ENCODE results near the gene GRID1.

Gene GRID1

DNA sequence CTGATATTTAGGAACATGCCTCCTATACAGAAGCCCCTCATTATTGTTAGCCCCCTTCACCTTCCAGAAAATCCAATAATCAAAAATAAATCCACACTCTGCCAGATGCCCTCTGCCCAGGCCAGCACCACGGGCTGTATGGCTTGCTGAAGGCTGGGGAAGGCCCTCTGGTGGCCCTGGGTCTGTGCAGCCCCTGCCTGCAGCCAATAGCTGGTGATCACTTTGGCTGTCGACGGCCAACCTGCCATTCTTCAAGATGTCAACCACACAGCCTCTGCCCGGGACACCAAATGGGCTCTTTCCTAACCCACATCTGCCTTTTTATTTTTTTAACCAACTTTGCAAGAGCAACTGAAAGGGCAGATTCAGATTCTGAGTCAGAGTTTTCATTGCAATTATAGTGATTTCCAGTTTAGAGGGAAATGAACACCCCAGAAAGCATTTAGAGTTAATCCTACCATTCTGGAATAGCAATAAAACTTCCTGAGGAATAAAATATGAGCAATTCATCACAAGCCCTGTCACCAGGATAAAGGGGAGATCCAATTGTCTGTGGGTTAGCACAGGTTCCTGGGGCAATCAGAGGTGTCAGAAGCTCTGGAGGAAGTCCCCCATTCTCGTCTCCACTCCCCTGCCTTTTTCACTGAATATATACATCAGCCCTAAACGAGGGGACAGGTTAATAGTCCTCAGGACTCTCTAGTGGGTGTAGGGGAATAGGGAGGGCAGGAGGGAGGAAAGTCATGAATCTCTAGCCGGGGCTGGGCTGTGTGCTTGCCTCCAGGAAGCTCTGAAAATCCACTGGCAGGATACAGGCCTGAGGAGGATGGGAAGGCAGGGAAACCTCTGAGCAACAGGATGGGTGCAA, 211.3 kb downstream of the GRID1 start:
- no peak for DNase-seq

- no peak for DNase-seq
These were observed 212.8 kb downstream of the GRID1 start for GRCh38 chr10:86153751-86154150.

DNA sequence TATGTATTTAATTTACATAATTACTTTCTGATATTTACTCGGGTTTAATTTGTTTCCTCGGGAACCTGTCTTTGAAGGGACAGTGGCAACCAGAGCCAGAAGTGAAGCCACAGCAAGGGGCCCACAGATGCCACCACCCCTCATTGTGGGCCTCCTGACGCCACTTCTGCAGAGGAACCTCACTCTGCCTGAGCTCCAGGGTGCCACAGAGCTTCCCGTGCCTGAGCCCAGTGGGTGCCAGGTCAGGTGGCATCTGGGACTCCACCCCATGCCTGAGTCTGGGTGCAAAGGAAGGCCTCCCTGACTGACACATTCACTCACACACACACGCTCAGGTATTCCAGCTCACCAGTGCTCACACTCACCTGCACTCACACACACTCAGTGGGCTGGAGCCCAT, 213.7 kb downstream of the GRID1 start:
- no peak for DNase-seq

DNA sequence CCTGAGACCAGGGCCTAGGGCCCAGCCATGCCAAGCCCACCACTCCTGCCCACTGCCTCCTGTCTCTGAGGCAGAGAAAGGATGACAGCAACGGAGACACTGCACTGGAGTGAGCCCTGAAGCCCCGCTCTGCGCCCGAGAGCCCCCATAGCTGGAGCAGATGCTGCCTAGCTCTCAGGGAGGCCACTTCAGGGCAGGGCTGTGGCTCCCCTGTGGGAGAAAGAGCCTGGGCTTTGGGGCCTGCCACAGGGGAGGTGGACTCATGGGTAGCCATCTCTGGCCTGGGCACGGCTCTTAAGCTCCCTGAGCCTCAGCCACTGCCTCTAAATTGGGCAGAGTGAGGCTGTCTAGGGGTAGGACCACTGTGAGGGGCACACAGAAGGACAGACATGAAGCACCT, 214.2 kb downstream of the GRID1 start:
- no peak for DNase-seq

DNA sequence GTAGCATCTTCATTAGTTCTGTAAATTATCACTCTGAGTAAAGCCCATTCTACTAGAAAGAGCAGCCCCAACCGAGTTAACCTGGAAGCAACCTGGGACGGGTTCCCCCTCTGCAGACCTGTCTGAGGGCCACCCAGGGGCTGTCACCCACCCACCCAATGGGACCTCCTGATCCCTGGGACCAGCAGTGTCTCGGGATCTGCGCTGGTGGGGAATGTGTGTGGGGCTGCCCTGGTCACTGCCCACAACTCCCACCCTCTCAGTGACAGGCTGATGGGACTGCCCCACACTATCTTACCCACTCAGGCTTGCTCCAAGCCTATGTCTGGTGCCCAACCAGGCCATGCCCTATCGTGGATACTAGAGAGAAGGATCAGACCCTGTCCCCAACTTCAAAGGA, 215.0 kb downstream of the GRID1 start:
- DNase-seq = no peak

- DNase-seq = no peak
These were observed 217.3 kb downstream of the GRID1 start for GRCh38 chr10:86149257-86149656.

- no peak for DNase-seq
These were observed 218.5 kb downstream of the GRID1 start for GRCh38 chr10:86148117-86148516.

DNA sequence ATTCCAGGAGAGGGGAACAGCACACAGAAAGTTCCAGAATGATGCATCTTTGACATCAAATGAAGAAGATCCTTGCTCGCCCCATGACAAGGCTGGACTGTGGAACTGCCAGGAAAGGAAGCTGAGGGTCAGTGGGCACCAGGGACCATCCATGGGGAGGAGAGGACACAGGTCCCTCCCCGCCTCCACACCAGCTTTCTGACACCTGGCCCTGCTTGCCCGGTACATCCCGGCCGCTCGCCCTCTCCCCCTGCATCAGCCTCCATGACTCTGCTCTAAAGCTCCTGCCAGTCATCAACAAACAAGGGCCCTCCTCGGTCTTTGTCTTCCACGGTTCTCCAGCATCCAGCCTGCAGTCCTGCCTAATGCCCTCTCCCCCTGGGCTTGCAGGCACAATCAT, 222.3 kb downstream of the GRID1 start:
- DNase-seq = no peak

- DNase-seq = no peak
These were observed 224.7 kb downstream of the GRID1 start for GRCh38 chr10:86141896-86142295.

- no peak for DNase-seq
These were observed 227.4 kb downstream of the GRID1 start for GRCh38 chr10:86139066-86139657.

DNA sequence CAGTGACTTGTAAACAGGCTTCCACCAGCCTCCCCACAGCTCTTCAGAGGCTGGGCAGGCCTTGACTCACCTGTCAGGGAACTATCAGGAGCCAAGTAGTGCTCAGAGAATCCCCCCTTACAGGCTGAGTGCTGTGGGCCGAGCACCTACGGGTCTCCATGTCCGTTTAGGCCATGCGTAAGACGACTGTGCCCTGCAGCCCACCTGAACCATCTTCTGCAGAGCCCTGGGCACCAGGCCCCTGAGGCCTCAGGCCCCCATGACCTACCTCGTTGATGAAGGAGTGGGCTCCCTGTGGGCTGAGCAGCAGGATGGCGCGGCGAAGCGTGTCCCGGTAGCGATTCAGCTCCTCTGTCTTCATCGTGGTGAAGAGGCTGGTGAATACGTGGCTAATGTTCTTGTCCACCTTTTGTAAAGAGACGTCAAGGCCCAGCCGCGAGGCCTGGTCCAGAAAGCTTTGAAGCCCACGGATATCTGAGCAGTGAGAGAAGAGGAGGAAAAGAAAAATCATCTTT, 228.0 kb downstream of the GRID1 start:
- no peak for DNase-seq

DNA sequence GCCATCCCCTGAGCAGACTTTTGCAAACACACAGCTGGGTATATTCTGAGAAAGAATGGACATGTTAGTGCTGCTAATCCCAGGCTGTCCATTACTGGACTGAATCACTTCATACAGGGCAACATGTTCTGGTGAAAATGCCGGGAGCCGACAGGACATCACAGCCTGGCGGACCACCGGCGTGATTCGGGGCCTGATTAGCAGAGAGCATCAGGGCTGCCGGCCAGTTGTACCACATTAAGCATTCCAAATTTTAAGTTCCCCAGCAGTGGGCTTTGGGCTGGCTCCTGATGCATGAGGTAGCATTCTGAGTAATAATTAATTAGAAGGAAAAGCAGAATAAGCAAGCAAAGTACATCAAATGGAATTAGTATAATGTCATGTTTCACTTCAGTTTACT, 229.0 kb downstream of the GRID1 start:
- DNase-seq = no peak

DNA sequence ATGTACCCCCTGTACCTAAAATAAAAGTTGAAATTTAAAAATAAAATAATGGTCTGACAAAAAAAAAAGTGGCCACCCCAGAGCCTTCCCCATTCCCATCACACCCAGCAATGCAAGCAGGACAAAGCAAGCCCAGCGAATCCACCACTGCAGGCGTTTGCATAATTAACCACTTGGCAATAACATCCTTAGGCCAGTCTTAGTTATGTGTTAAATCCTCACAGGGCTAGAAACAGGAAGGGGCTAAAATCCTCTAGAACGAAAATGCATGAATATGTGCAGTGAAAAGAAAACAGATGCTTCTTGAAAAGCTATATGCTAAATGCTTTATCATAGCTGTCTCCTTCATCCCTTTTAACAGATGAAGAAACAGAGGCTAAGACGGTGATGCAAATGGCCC, 229.7 kb downstream of the GRID1 start:
- DNase-seq = no peak

GRCh38 chr10:86135191-86135590, 231.4 kb downstream of the GRID1 start:
- no peak for DNase-seq

GRCh38 chr10:86130737-86131475, 235.7 kb downstream of the GRID1 start:
- DNase-seq = no peak

DNA sequence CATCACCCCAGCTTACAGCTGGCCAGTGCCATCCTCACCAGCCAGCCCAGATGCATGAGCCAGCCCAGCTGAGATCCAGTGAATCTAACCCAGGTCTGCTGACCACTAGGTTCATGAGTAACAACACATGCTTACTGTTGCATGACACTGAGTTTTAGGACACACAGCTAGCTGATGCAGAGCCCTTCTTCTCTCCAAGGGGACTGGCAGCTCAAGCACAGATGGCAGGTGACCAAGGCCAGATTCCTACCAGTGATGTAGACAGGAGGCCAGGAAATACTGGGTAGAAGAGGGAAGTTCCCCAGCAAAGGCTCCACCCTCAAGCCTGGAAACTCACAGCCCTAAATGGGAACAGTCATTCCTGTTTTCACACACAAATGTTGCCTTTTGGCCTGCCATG, 236.6 kb downstream of the GRID1 start:
- no peak for DNase-seq

DNA sequence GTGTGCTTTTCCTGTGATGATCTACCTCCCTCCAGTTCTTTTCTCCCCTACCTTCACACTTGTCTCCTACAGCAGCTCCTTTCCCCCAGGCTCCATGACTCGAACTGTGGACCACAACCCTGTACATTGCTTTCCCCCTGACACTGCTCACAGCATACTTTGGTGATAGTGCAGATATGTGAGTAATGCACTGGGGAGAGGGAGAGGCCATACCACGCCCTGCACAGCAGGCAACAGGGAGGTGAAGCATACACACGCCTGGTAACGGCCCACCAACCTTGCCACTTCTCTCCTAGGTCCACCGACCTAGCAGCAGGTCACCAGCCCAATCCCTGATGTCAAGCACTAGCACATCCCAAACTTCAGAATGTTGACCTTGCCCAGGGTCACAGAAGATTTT, 238.2 kb downstream of the GRID1 start:
- DNase-seq = no peak

DNA sequence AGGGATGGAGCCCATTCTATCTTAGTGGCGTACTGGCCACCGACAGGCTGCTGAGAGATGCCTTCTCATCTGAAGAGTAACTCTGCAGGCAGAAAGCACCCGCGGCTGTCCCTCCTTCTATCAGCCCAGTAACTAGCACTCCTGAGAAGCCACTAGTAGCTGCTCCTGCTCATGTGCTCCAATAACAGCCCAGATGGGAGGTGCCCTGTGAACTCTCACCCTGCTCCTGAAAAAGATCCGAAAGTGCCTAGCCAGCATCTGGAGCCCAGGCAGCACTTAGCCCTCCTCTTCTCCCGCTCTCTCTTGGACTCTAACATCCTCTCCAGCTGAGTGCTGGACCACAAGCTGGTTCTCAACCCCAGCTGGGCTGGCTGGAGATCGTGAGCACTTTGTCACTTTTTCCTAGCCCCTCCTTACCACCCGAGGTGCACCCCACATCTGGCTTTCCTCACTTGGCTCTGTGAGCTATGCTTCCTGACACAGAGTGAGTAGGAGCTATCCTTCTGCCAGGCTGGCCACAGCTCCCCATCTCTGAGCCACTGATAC, 239.2 kb downstream of the GRID1 start:
- DNase-seq = no peak

GRCh38 chr10:86124734-86125133, 241.9 kb downstream of the GRID1 start:
- DNase-seq = no peak

DNA sequence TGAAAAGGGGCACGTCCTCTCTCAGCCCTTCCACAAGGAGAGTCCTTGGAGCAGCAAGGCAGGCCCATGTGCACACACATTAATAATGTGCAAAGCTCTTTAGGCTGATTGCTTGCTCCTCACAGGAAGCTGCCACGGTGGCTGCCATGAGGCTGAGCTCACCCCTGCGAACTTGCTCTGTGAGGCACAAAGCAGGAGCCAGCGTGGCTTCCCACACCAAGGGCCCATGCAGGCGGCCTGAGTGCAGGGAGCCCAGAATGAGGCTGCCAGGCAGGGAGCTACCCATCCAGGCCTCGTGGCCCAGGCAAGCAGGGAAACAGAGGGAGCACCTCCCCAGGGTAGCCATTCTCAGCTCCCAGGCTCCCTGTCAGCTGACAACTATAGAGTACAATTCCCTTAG, 242.9 kb downstream of the GRID1 start:
- no peak for DNase-seq

DNA sequence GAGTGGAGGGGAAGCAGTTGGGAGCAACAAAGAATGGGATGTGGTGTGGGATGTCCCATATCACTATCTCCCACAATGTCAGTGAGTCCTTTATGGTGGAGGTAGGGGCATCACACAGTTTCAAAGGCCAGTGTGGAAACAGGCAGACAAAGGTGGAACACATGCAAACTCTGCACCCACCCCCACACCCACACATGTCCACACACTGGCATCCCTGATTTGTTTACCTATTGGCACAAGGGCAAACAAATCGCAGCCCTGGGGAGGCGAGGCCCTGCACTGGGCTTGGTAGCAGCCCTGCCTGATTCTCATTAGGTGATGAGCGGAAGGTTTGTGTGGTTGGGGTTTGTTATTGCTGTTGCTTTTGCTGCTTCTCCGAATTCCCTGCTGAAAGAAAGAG, 243.3 kb downstream of the GRID1 start:
- no peak for DNase-seq

GRCh38 chr10:86122646-86123045, 243.9 kb downstream of the GRID1 start:
- no peak for DNase-seq

DNA sequence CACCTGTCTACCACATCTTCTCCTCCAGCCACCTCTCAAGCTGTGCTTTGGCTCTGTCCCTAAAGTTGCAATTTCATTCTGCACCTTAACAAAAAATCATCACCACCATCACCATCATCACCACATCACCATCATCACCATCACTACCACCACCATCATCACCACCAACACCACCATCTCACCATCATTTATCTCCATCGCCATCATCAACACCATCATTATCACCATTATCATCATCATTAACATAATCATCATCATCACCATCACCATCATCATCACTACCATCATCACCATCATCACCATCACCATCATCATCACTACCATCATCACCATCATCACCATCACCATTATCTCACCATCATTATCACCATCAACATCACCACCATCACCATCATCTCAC, 245.4 kb downstream of the GRID1 start:
- DNase-seq = no peak

GRCh38 chr10:86117051-86117450, 249.5 kb downstream of the GRID1 start:
- DNase-seq = no peak

Measured in NCI-H524 treated with DMSO at 0.1 percent for 48 hours (cell line).